B cell (primary cell): ENCODE data around the gene DENND1A.

Experiments used
- CTCF ChIP-seq: fragments of 200-600 bp; IDR thresholded peaks from one replicate; pipeline ENCODE4 v1.8.0; 2022; ENCODE audit warnings: antibody characterized with exemption, mild to moderate bottlenecking
- EZH2 ChIP-seq: IDR thresholded peaks from 2 replicates; pipeline ENCODE4 v1.6.1; 2012; ENCODE audit warnings: borderline replicate concordance, low read depth, mild to moderate bottlenecking, moderate library complexity, low read length; ENCODE audit not compliant: insufficient read depth, poor library complexity, severe bottlenecking

DNA sequence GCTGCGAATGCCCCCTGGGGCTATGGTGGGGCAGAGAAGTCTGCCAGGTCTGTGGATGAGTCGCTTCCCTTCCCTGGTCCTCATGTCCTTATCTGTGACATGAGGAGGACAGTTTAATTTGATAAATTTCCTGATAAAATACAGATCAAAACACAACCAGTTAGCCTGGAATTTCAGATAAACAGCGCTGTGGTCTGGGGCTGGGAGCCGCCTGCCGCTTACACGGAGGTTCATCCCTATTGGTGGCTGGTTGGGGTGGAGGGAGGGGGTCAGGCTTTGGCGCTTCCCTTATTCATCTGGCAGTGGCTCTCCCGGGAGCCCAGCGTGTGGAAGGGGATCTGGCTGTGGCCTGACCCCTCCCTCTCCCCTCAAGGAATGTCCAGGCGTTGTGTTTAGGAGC is 556.0 kb downstream of the DENND1A start:
- TF ChIP-seq CTCF (no peak), EZH2 (no peak)
